ENCODE measurements around the gene SCLT1. TPM values are rescaled to one million over a fixed set of nuclear protein-coding genes. Genes with fewer than 3 reads are reported as not detected.

The SCLT1 gene
- total RNA-seq, 1 experiment from 2014 or later: 15.8 TPM

GRCh38 chr4:128907981-128908380 is 185.4 kb downstream of the SCLT1 start:
- in situ Hi-C loops (cut with HindIII; ENCODE audit: low sequenced_read_pairs): no loop called here

GRCh38 chr4:128906581-128906980 is 186.8 kb downstream of the SCLT1 start:
- in situ Hi-C loops (cut with HindIII; ENCODE audit: low sequenced_read_pairs): no loop called here
- no peak for DNase-seq (ENCODE audit: low spot score)

More at GRCh38 chr4:128907981-128908380, 185.4 kb downstream of the SCLT1 start:
- no peak for DNase-seq (ENCODE audit: low spot score)

DNA sequence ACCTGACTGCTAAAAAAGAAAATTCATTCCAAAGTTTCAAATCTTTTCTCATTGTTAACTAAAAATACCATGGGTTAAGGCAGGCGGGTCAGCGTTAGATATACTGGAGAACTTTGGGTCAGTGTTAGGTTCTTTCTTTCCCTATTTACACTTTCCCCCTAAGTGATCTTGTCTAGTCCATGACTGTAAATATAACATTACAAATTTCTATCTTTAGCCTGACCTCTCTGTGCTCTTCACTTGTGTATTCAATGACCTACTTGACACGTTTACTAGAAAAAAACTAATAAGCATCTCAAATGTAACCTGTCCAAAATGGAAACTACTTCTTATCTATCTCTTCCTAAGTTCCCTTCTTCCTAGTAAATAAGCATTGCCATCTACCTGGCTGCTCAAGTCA is 188.5 kb downstream of the SCLT1 start:
- DNase-seq (ENCODE audit: low spot score): no peak
- in situ Hi-C loops (cut with HindIII; ENCODE audit: low sequenced_read_pairs): no loop called here

DNA sequence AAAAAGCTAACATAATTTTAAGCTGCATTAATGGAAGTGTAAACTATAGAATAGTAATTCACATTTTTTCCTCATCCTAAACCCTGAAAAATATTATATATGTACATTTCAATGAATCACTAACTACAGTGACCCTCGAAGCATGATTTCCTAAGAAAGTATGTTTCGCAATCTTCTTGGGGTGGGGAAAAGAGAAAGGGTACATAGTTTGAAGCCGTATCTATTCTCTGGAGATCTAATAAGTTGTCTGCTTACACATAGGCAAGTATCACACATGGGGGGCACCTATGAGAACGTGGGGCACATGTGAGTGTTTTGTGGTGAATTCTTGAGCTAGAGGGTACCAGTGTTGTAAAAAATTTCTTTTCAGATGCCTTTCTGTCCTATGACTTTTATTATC is 212.7 kb downstream of the SCLT1 start:
- in situ Hi-C loops (cut with HindIII; ENCODE audit: low sequenced_read_pairs): no loop called here
- DNase-seq (ENCODE audit: low spot score): no peak

DNA sequence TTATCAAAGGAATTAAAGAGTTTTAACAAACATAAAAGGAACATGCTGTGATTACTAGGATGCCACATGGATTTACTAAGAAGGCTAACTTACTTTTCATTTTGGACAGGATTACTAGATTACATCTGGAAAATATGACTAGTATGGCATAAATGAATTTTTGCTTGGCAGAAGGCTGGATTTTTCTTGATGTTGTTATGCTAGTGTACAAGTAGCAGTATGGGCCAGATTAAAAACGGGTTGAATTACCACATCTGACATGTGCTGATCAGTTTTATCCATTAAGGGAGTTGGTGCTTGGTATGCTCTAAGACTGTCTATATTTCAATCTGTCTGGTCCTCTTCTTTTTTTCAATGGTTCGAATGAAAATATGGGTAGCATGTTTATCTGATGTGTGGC is 213.4 kb downstream of the SCLT1 start:
- in situ Hi-C loops (cut with HindIII; ENCODE audit: low sequenced_read_pairs): no loop called here
- no peak for DNase-seq (ENCODE audit: low spot score)

DNA sequence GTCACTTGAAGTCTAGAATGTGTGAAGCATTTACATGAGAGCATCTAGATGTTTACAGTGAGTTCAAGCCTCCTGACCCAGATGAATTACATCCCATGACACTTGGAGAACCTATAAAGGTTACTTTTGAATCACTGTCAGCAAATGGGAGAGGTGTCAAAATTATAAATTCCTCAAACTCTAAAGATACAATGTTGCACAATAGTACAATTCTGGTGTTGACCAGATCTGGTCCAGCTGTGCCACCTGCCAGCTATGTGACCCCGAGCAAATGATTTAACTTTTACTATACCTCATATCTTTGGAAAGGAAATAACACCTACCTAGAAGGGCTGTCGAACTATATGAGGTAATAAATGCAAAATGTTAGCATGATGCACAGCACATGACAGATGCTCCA is 214.1 kb downstream of the SCLT1 start:
- no peak for DNase-seq (ENCODE audit: low spot score)
- in situ Hi-C loops (cut with HindIII; ENCODE audit: low sequenced_read_pairs): no loop called here

DNA sequence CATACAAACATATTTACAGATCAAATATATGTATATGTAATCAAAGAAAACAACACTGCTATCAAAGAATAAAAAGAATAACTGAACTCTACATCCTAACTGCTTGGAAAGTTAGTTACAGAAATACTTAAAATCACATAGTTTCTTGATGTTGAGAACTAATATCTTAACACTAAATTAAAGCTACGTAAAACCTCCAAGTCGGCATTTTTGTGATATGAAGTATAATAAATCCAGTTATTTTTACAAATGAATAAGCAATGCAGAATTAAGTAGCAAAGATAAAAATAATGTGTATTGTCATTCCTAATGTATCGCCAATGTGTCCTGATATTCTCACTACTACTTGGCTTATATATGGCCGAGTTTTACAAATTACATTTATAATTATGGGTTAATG is 215.4 kb downstream of the SCLT1 start:
- no peak for DNase-seq (ENCODE audit: low spot score)
- in situ Hi-C loops (cut with HindIII; ENCODE audit: low sequenced_read_pairs): no loop called here

- in situ Hi-C loops (cut with HindIII; ENCODE audit: low sequenced_read_pairs): no loop called here
- DNase-seq (ENCODE audit: low spot score): no peak
These were observed 217.1 kb downstream of the SCLT1 start for GRCh38 chr4:128876200-128876599.

DNA sequence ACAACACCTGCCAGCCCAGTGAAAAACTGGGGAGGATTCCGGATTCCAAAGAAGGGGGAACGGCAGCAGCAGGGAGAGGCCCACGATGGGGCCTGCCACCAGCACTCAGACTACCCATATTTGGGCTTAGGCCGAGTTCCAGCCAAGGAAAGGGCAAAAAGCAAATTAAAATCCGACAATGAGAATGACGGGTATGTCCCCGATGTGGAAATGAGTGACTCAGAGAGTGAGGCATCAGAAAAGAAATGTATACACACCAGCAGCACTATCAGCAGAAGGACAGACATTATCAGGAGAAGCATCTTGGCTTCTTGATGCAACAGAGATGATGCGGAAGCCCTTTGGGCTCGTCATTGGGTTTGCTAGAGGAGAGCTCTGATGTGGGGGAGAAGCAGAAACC is 221.4 kb downstream of the SCLT1 start:
- no peak for DNase-seq (ENCODE audit: low spot score)
- in situ Hi-C loops (cut with HindIII; ENCODE audit: low sequenced_read_pairs): no loop called here

DNA sequence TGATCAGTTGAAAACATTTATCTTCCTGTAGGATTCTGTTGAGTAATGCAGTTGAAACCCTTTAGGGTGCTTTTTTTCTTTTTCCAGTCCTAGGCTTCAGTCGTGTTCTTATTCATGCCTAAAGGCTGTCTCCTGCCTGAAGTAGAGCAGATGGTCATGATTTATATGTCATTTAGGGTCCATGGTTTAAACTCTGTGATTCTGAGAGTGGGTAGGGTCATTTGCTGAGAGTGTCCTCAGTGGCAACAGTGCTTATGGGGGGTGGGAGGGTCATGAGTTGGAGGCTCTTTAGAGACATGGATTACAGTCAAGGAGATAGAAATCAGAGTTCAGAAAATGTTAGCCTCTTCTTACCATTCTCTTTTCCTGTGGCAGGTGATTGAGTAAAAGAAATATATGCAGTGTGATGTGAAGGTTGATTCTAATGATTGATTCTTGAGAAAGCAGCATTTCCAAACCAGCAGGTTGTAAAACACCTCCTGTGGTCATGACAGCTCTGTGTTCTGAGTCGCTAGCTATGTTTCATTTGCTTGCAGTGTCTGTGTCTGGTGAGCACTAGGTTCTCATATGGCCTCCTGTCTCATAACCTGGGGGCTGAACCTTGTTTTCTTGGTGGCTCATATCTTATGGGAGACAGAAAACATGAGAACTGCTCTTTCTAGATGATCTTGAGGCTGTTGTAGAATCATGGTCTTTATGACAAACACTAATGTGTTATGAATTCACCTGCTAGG is 223.4 kb downstream of the SCLT1 start:
- DNase-seq (ENCODE audit: low spot score): no peak
- in situ Hi-C loops (cut with HindIII; ENCODE audit: low sequenced_read_pairs): no loop called here

GRCh38 chr4:128868758-128869157 is 224.6 kb downstream of the SCLT1 start:
- in situ Hi-C loops (cut with HindIII; ENCODE audit: low sequenced_read_pairs): no loop called here
- no peak for DNase-seq (ENCODE audit: low spot score)

DNA sequence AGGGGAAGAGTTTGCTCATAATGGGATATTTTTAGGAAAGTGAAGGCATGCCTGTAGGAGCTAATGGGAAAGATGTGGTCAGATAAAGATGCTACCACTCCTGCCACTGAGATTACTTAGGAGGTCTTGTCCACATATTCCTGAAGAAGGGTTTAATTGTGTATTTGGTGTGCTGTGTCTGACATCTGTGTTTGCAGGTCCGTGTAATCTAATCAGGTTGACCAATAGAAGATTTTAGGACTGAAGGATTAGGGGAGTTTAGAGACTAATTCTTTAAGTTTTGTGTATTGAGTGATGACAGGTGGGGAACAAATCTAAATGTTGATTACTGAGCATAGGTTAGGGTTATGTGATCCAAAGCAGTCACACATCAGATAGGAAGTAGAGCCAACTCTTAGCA is 226.6 kb downstream of the SCLT1 start:
- no peak for DNase-seq (ENCODE audit: low spot score)
- in situ Hi-C loops (cut with HindIII; ENCODE audit: low sequenced_read_pairs): no loop called here

GRCh38 chr4:128866269-128866668 is 227.1 kb downstream of the SCLT1 start:
- DNase-seq (ENCODE audit: low spot score): no peak
- in situ Hi-C loops (cut with HindIII; ENCODE audit: low sequenced_read_pairs): no loop called here

- no peak for DNase-seq (ENCODE audit: low spot score)
- in situ Hi-C loops (cut with HindIII; ENCODE audit: low sequenced_read_pairs): no loop called here
These were observed 228.2 kb downstream of the SCLT1 start for GRCh38 chr4:128865132-128865531.

GRCh38 chr4:128863312-128864075 is 229.8 kb downstream of the SCLT1 start:
- in situ Hi-C loops (cut with HindIII; ENCODE audit: low sequenced_read_pairs): no loop called here
- DNase-seq (ENCODE audit: low spot score): peak; percentile 90

GRCh38 chr4:128862608-128863311 is 230.6 kb downstream of the SCLT1 start:
- in situ Hi-C loops (cut with HindIII; ENCODE audit: low sequenced_read_pairs): no loop called here
- DNase-seq (ENCODE audit: low spot score): no peak

DNA sequence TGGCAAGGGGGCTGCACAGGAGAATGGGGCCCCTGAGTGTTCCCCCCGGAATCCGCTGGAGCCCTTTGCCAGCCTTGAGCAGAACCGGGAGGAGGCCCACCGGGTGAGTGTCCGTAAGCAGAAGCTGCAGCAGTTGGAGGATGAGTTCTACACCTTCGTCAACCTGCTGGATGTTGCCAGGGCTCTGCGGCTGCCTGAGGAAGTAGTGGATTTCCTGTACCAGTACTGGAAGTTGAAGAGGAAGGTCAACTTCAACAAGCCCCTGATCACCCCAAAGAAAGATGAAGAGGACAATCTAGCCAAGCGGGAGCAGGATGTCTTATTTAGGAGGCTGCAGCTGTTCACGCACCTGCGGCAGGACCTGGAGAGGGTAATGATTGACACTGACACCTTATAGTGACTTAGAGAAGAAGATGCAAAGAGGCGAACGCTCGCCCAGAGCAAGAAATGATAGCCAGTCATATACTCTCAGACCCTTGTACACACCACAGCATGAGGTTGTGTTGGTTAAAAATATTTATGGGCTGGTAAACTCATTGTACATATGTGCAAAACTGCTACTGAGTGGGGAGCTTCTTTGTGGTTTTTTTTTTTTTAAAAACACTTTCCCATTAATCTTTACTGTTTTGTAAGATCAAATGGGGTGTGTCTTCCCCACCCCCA is 231.4 kb downstream of the SCLT1 start:
- in situ Hi-C loops (cut with HindIII; ENCODE audit: low sequenced_read_pairs): no loop called here
- DNase-seq (ENCODE audit: low spot score): no peak

GRCh38 chr4:128859887-128860677 is 233.3 kb downstream of the SCLT1 start:
- in situ Hi-C loops (cut with HindIII; ENCODE audit: low sequenced_read_pairs): no loop called here
- no peak for DNase-seq (ENCODE audit: low spot score)
